Measurements from ENCODE around the gene POLG.

GRCh38 chr15:89330119-89330518 lies 4.5 kb downstream of the POLG start:
- TF ChIP-seq, protein P1, sequence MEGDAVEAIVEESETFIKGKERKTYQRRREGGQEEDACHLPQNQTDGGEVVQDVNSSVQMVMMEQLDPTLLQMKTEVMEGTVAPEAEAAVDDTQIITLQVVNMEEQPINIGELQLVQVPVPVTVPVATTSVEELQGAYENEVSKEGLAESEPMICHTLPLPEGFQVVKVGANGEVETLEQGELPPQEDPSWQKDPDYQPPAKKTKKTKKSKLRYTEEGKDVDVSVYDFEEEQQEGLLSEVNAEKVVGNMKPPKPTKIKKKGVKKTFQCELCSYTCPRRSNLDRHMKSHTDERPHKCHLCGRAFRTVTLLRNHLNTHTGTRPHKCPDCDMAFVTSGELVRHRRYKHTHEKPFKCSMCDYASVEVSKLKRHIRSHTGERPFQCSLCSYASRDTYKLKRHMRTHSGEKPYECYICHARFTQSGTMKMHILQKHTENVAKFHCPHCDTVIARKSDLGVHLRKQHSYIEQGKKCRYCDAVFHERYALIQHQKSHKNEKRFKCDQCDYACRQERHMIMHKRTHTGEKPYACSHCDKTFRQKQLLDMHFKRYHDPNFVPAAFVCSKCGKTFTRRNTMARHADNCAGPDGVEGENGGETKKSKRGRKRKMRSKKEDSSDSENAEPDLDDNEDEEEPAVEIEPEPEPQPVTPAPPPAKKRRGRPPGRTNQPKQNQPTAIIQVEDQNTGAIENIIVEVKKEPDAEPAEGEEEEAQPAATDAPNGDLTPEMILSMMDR (IDR thresholded peaks at IDR 0.05) = no peak
- TF ChIP-seq POLR2A (IDR thresholded peaks at IDR 0.05) = no peak

Data from esophagus squamous epithelium (tissue), 4 donors.